ENCODE data around the gene HIF1A. TPM values are rescaled to one million over a fixed set of nuclear protein-coding genes. Genes with fewer than 3 reads are reported as not detected.
A peak's percentile ranks its signal among the peaks of the same experiment; 100 is the strongest.

HIF1A gene
- total and polyA plus RNA-seq, 2 of the 13 experiments (the other 11 are each of a cell fraction or from before 2014, with no cell fraction given), result 41.0 to 126 TPM

DNA sequence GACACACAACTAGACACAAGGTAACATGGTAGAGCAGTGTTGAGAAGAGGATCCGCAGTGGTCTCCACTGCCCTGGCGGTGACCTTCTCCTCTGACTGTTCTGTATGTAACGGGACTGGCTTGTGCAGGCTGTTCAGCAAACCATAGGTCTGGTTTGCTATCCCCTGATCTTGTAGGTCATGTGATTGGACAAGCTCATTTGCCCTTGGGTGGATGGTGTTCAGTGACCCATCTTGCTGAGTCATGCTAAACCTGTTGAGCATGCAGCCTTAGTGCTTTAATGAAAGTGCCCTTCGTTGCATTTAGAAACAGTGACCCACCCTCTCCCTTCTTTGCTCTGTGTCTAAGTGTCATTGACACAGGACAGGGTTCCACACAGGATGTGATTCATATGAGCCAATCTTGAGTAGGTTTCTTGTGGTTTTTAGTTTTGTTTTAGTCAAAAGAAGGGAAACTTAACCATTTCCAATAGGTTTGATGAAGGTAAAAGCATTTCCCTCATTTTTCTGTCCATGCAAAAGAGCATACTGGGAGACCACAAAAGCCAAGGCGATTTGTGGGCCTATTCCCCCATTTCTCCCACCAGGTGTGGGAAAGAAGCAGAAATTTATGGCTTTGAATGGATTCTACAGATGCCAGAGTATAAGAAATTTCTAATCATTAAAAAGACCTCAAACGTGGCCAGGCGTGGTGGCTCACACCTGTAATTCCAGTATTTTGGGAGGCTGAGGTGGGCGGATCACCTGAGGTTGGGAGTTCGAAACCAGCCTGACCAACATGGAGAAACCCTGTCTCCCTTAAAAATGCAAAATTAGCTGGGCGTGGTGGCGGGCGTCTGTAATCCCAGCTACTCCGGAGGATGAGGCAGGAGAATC lies 32.6 kb upstream of the HIF1A start (continued):
- TF ChIP-seq THRA (CRISPR knock-in tag; IDR thresholded peaks at IDR 0.05; ENCODE audit: borderline replicate concordance), result no peak
- TF ChIP-seq POLR2AphosphoS2 (IDR thresholded peaks at IDR 0.05; ENCODE audit: low read depth, low read length), result no peak
- TF ChIP-seq EHMT2 (IDR thresholded peaks at IDR 0.05; ENCODE audit: borderline replicate concordance, low read depth, low read length), result 0 out of 2 replicates have a peak, but pooled peaks have one; percentile 42
- no peak for TF ChIP-seq PHF5A (CRISPR knock-in tag; IDR thresholded peaks at IDR 0.05; ENCODE audit: low read depth, unreplicated experiment)
- TF ChIP-seq U2AF2 (IDR thresholded peaks at IDR 0.05; ENCODE audit: low read depth, low read length), result no peak
- no peak for TF ChIP-seq SRSF1 (optimal IDR thresholded peaks at IDR 0.05; ENCODE audit: low read depth, low read length)
- no peak for TF ChIP-seq ZNF34 (CRISPR knock-in tag; IDR thresholded peaks at IDR 0.05; ENCODE audit: borderline replicate concordance)
- TF ChIP-seq ATF1 (CRISPR knock-in tag; IDR thresholded peaks at IDR 0.05), result no peak
- peak; percentile 96 for TF ChIP-seq NFE2L2 (IDR thresholded peaks at IDR 0.05; ENCODE audit: low read length)
- peak; percentile 64 for TF ChIP-seq FOSL2 (CRISPR knock-in tag; IDR thresholded peaks at IDR 0.05)
- no peak for TF ChIP-seq SATB2 (CRISPR knock-in tag; IDR thresholded peaks at IDR 0.05)
- no peak for TF ChIP-seq ZNF598 (CRISPR knock-in tag; IDR thresholded peaks at IDR 0.05; ENCODE audit: borderline replicate concordance)
- TF ChIP-seq ZNF780A (CRISPR knock-in tag; IDR thresholded peaks at IDR 0.05), result no peak
- no peak for TF ChIP-seq ZIK1 (CRISPR knock-in tag; IDR thresholded peaks at IDR 0.05; ENCODE audit: borderline replicate concordance, low read depth)
- no peak for TF ChIP-seq NFYC (CRISPR knock-in tag; IDR thresholded peaks at IDR 0.05)
- no peak for TF ChIP-seq HNRNPLL (IDR thresholded peaks at IDR 0.05; ENCODE audit: low read depth, low read length, poor library complexity, severe bottlenecking)
- TF ChIP-seq, protein P1, sequence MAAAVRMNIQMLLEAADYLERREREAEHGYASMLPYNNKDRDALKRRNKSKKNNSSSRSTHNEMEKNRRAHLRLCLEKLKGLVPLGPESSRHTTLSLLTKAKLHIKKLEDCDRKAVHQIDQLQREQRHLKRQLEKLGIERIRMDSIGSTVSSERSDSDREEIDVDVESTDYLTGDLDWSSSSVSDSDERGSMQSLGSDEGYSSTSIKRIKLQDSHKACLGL (CRISPR knock-in tag; IDR thresholded peaks at IDR 0.05), result no peak
- TF ChIP-seq ZBTB33 (CRISPR knock-in tag; IDR thresholded peaks at IDR 0.05), result peak; percentile 26; the same call in 1 of the 2 replicates
- TF ChIP-seq, protein P2, sequence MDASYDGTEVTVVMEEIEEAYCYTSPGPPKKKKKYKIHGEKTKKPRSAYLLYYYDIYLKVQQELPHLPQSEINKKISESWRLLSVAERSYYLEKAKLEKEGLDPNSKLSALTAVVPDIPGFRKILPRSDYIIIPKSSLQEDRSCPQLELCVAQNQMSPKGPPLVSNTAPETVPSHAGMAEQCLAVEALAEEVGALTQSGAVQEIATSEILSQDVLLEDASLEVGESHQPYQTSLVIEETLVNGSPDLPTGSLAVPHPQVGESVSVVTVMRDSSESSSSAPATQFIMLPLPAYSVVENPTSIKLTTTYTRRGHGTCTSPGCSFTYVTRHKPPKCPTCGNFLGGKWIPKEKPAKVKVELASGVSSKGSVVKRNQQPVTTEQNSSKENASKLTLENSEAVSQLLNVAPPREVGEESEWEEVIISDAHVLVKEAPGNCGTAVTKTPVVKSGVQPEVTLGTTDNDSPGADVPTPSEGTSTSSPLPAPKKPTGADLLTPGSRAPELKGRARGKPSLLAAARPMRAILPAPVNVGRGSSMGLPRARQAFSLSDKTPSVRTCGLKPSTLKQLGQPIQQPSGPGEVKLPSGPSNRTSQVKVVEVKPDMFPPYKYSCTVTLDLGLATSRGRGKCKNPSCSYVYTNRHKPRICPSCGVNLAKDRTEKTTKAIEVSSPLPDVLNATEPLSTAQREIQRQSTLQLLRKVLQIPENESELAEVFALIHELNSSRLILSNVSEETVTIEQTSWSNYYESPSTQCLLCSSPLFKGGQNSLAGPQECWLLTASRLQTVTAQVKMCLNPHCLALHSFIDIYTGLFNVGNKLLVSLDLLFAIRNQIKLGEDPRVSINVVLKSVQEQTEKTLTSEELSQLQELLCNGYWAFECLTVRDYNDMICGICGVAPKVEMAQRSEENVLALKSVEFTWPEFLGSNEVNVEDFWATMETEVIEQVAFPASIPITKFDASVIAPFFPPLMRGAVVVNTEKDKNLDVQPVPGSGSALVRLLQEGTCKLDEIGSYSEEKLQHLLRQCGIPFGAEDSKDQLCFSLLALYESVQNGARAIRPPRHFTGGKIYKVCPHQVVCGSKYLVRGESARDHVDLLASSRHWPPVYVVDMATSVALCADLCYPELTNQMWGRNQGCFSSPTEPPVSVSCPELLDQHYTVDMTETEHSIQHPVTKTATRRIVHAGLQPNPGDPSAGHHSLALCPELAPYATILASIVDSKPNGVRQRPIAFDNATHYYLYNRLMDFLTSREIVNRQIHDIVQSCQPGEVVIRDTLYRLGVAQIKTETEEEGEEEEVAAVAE (CRISPR knock-in tag; IDR thresholded peaks at IDR 0.05; ENCODE audit: borderline replicate concordance), result no peak
- no peak for TF ChIP-seq ZNF362 (CRISPR knock-in tag; IDR thresholded peaks at IDR 0.05; ENCODE audit: borderline replicate concordance)

Measured in HepG2 (cell line).